HG02852 (cell line): ENCODE data around the gene GALNT13.

ENCODE experiments used
- ATAC-seq: cut with Tn5 transposase; IDR thresholded peaks from one replicate; pipeline ENCODE4 v1.9.1; 2021; ENCODE audit warnings: mild to moderate bottlenecking, moderate library complexity; ENCODE audit not compliant: unreplicated experiment

Gene GALNT13

DNA sequence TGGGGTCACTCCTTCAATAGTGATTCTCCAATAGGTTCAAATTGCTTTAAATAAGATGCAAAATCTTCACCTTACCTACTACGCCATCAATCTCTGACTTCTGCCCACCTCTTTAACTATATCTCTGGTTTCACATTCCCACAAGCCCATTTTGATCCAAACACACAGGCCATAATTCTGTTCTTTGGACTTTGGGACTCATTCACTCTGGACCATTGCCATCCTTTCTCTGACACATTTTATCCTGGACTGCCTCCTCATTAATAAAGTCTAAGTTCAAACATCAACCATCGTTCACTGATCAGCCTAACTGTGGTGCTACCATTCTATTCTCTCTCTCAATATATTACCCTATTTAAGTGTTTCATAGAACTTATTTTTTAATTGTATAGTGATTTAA is 332.2 kb downstream of the GALNT13 start:
- no peak for ATAC-seq

DNA sequence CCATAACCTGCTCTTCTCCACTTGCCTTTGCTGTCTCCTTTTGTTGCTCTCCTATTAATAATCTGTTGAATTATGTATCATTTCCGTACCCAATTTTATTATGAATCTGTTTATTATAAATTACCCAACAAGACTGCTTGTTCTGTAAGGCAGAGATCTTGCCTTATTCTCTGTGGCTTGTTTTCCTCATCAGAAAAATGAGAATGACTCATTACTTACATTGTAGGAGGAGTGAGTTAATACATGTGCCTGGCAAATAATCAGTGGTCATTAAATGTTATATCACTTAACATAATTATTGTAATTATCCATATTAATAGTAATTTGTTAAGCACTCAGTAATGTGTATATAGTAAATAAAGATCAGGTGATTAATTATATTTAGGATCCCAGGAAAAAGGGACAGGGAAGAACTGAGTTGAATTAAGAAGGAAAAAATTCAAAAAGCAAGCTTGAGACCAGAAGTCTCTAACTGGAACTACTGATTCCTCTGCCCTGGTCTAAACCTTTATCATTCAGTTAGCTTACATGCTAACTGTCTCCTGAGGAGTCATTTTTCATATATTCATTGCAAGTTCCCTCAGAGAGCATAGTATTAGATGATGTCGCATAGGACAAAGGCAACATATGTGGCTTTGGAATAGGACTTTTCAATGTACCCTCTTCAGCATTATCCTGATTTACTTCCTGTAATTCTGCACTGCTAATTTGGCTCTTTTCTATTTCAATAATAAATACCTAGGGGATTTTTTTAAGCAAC is 335.7 kb downstream of the GALNT13 start:
- no peak for ATAC-seq

DNA sequence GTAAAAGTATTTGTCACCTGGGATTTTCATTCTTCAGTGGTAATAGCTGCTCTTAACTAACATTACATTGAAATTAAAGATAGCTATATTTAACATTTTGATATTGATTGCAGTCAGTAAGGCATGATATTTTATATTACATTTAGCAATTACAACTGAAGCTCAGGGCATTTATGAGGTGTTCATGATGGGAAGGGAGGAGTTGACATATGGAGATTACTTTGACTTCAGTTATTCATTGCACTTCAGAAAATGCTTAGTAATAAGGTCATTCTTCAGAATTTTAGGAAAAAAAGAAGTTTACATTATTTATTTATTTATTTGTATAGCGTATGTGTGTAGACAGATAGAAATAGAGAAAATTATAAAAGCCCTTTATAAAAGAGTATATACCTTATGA is 352.0 kb downstream of the GALNT13 start:
- ATAC-seq: no peak

DNA sequence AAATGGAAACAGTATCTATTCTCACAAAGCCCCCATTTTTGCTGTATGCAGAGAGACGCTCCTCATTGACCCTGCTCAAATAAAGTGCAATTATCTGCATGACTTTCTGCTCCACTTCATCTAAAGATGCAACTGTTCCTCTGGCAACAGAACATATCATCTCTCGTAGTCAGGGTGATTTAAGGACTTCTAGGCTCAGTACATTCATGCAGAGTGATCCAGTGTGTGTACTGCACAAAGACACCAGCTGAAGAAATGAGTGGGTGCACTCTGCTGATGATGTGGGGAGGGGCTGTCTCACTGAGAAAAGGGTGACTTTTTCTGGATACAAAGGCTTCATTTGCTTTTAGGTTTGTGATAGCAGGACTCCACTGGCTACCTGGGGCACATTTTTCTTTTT is 355.2 kb downstream of the GALNT13 start:
- ATAC-seq: no peak

DNA sequence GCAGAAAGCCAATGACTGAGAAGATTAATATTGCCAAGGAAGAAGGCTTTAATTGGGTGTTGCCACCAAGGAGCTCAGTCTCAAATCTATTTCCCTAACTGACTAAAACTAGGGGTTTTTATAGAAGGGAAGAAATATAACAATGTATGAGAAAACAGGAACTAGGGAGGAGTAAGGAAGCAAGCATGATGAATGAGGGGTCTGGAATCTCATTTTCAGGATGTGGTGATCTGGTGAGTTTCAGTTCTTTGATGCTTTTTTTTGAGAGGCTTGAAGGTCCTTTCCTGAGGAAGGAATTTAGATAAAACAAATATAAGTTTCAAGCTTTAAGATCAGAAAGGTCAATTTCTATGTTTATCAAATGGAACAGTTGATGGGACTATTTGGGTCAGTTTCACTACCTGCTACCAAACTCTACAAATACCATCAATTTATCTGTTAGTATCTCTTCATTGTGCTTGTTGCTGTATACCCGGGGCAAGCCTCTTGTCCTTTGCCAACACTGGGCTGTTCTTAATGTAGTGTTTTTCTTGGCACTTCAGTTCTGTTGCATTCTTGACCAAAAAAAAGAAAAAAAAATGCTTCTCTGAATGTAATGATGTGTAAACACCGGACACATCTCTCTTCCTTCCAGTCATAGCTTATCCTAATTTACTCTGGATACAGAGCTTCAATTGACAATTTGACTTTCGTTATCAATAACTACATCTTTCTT is 357.0 kb downstream of the GALNT13 start:
- ATAC-seq: no peak

DNA sequence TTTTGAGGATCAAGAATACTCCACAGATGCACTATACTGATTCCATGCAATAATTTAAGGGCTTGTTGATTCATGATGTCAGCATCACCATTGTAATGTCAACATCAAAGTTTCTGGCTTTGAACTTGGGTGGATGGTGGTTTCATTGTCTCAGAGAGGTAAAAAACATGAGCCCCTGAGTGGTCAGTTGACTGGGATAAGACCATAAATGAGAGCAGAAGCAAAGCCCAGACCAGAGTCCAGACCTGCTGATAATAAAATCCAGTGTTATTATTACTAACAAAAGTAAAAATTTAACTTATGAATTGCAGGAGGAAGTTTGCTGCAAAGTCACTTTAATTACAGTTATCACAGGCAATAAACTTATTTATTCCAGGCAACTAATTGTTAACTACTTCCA is 358.2 kb downstream of the GALNT13 start:
- ATAC-seq: no peak

DNA sequence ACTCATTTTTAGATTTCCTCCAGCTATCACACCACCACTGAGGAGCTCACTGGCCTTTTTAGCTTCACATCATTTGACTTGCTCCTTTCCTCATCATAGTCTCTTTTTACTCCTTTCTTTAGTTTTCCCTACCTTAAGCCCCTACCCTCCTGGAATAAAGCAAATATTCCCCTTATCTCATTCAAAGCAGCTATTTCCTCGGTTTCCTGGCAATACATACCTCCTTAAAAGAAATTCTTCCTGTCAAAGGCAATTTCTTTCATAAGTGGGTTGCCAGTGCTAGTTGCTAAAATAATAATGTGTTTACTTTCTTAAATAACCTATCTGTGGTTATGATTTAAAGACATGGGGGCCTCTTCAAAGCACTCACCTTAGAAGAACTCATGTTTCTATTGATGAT is 359.3 kb downstream of the GALNT13 start:
- ATAC-seq: no peak

DNA sequence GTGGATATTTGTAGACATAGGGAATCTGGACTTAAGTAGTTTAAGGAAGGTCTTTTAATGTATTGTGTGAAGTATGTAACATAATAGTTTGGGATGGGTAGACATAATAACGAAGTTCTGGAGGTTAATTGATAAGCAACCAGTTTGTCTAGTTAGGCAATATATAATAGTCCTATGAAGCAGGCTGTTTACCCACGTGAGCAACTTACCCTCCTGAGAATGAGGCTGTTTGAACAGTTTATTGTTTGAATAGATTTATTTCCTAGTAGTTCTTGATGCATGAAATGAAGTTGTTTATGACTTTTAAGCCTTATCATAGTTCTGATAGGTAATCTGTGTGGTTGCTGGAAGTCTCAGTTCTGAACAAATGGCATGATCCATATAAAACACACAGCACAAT is 361.5 kb downstream of the GALNT13 start:
- no peak for ATAC-seq

DNA sequence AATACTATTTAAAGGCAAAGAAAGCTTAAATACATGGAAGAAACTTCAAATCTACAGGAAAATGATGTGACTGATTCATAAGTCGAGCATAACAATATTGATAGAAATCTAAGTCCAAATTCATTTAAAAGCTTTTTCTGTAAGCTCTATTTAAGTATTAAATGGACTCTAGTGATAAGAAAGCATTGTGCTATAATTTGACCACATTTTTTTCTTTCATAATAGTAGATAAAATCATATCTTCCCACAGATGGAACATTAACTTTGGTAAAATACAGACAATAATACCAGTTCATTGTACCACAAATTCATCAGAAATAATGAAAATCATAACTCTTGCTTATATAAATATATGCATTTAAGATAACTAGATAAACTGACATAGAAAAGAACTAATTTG is 366.5 kb downstream of the GALNT13 start:
- ATAC-seq: no peak

DNA sequence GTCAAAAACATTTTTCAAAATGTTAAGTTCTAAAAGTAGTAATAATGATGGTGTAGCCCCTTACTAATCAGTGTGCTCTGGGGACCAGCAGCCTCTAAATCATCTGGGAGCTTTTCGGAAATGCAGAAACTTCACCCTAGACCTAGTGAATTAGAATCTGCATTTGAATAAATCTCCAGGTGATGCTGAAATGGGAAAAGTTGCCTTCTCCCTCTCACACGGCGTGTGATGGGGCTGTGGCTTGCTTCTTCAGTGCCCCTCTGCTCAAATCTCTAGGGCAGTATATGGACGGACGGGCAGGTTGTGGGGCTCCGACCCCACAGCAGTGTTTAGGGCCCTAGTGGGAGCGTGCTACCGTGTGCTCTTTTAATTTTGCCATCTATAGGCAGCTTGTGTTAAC is 368.6 kb downstream of the GALNT13 start:
- no peak for ATAC-seq

DNA sequence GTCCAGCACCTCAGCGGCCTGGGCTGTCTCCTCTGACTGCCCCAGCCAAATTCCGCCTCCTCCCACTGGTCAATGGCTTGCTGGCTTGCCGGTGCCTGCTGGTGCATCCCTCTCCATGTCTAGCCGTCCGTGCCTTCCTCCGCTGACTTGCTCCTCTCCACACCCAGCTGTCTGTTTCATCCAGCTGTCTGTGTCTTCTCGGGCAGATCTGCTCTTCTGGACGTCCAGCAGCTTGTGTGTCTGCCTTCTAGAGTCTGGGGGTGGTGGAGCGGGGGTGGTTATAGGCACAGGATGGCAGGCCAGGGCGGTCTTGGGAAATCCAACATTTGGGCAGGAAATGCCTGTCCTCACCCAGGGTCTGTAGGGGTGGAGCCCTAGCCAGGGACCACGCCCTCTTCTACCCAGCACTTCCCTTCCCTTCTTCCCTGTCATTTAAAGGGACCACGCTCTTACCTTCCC is 369.2 kb downstream of the GALNT13 start:
- ATAC-seq: no peak

DNA sequence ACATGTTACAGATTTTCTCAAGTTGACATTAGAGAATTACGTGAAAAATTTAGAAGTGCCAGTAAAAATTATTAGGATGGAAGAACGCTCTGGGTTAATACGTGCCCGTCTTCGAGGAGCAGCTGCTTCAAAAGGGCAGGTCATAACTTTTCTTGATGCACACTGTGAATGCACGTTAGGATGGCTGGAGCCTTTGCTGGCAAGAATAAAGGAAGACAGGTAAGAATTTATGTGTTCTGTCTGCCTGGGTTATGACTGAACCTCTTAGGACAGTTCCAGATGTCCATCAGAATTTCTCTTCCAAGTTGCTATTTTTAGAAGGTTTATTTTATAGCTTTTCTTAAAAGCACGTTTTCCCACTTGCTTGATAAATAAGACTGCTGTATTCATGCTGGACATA is 371.0 kb downstream of the GALNT13 start:
- ATAC-seq: no peak

DNA sequence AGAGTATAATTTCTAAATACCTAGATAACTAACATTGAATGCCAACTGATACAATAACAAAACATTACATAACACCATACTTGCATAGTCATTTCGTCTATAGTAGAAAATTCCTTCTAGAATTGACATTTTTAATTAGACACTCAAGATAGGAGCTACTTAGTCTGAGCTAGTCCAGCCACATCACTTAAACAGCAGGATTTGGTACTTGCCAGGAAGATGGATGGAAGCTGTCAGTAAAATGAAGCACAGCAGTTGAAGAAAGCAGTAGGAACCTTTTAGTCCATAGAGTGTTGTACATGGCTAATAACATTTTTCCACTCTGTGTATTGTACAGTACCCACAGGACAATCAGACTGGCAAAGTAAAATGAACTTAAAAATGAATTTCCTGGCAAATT is 372.0 kb downstream of the GALNT13 start:
- no peak for ATAC-seq

DNA sequence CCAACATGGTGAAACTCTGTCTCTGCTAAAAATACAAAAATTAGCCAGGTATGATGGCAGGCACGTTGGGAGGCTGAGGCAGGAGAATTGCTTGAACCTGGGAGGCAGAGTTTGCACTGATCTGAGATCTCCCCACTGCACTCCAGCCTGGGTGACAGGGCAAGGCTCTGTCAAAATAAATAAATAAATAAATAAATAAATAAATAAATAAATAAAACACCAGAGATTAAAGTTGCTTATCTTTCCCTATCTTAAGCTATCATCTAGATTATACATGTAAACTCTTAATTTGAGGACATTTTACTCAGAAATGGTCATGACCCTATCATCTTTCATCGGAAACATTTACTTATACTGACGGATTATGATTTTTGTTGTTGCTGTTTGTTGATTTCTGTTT is 373.2 kb downstream of the GALNT13 start:
- no peak for ATAC-seq

DNA sequence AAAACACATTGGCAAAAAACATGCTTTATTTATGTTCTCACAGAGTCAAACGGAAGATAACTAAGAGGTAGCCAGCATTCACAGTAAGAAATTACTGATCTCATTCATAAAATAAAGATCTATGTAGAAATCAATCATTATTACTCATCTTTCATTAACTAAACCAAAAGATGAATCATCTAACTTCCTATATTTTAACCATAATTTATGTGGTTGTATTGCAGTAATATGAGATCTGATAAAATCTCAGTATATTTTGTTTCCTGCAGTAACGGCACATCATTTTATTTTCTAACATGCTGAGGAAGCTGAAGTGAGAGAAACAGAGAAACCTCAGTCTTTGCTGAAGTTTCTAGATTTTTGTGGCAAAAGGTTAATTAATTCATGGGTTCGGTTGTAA is 375.8 kb downstream of the GALNT13 start:
- ATAC-seq: no peak

DNA sequence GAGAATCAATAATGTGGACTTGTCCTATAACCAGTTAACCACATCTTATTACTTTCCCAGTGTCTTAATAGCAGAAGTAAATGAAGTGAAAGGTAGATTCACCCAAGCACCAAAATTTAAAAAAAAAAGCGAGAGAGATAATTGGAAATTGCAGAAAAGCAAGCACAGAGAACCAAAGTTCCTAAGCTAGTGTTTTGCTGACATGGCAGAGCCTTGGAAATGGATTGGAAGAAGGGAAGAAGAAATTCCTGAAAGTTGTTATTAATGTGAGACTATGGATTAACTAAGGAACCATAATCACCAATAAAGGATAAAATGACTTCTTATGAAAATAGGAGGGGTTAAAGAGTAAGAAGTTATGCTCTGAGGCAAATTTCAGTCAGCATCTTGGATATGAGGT is 384.4 kb downstream of the GALNT13 start:
- ATAC-seq: no peak

DNA sequence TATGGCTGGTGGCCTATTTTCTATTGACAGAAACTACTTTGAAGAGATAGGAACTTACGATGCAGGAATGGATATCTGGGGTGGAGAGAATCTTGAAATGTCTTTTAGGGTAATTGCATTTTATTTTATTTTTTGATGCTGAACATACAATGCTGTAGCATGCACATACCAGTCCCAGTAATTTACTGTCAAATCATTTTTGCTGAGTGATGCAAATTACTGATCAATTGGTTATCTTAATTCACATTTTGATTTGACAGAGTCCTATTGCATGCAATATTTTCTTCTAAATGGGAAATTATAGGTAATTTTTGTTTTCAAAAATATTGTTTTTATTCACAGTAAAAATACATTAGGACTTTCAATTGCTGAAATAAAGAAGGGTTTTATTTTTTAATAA is 387.3 kb downstream of the GALNT13 start:
- ATAC-seq: no peak

DNA sequence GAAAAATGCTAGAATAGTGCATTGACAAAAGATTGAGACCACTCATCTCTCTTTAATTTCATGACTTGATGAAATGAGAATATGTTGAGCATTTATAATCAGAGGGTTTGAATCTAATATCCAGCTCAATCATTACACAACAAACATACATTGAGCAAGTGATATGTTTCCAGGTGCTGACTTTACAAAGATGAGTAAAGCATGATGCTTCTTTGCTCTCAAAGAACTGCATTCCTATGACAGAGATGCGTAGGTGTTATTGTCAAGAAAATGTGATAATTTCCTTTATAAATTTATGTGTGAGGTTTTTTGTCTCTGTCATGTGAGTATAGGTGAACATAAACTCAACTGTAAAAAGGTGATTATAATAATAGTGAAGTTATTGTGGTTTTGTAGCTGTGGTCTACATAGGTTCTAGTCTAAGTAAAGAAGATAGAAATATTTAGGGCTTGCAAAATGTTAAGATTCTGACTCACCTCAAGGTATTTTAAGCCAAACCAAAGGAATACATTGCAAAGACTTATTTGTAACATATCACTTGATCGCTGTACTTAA is 389.8 kb downstream of the GALNT13 start:
- ATAC-seq: no peak

DNA sequence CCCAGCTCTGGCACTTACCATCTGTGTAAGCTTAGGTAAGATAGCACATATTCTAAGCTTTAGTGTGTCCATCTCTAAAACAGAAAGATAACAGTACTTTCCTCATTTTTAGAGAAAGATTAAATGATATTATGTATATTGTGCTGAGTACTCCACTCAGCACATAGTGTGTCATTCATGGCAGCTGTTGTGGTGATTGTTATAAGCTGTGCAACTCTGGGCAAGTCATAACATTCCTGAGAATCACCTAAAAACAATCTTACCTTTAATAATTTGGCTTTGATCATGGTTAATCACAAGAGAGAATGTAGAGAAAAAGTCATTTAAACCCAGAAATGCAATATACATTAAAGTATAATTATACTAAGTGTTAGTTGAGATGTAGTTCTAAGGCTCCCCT is 391.5 kb downstream of the GALNT13 start:
- ATAC-seq: no peak

DNA sequence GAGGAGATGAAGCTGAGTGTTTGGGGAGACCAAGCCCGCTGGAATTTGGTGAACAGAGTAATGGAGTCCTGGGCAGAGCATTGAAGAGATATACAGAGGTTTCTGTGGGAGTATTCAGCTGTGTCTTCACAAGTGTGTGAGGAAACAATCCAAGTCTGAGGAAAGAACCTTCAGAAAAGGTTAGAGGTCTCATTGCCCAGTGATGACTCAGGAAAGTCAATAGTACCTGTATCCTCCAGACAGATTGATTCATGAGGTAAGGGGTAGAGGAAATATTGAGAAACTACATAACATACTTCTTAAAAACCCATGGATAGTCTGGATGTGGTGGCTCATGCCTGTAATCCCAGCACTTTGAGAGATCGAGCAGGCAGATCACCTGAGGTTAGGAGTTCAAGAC is 392.3 kb downstream of the GALNT13 start:
- ATAC-seq: no peak

DNA sequence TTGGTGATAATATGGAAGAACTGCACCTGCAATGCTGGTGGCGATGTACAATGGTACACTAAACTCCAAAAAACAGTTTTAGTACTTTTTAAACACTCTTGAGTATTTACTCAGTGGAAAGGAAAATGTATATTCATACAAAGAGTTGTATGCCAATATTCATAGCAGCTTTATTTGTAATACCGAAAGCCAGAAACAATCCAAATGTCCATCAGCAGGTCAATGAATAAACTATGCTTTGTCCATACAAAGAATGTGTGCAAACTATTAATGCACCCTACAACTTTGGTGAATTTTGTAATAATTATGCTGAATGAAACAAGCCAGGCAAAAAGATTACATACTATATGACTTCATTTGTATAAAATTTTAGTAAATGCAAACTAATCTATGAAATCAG is 396.3 kb downstream of the GALNT13 start:
- ATAC-seq: no peak

DNA sequence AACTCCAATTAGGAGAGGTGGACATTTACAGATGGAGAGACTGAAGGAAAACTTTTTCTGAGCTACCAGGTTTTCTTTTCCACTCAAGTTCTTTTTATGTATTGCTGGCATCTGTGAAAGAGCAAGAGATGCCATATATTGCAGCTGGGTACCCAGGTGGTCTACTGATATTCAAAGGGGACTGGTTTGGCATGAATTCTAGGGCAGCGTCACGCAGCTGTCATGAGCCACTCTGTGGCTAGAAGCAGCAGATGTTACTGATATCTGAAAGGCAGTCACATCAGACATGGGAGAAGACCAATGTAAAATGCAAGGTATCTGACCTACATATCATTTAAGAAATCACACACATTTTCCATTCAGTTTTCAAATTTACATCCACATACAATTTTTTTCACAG is 408.8 kb downstream of the GALNT13 start:
- ATAC-seq: no peak
